ENCODE measurements around the gene MAPT.

- TF ChIP-seq POLR2AphosphoS5 (IDR thresholded peaks at IDR 0.05): no peak
- no peak for TF ChIP-seq CTCF (IDR thresholded peaks at IDR 0.05)
These were observed 83.1 kb downstream of the MAPT start for GRCh38 chr17:45977506-45977824.
